Stimulated activated CD8-positive, alpha-beta memory T cell treated with anti-CD3 and anti-CD28 coated beads, Interleukin-12 subunit alpha, Interleukin-12 subunit beta, amount 100 ng/mL, for 1 hour (primary cell): Measurements from ENCODE around the gene SGCD.

Experiments
- DNase-seq: peaks from one replicate; pipeline ENCODE4 v3.0.0-alpha.2; 2020; ENCODE audit warnings: low read depth

Gene SGCD

DNA sequence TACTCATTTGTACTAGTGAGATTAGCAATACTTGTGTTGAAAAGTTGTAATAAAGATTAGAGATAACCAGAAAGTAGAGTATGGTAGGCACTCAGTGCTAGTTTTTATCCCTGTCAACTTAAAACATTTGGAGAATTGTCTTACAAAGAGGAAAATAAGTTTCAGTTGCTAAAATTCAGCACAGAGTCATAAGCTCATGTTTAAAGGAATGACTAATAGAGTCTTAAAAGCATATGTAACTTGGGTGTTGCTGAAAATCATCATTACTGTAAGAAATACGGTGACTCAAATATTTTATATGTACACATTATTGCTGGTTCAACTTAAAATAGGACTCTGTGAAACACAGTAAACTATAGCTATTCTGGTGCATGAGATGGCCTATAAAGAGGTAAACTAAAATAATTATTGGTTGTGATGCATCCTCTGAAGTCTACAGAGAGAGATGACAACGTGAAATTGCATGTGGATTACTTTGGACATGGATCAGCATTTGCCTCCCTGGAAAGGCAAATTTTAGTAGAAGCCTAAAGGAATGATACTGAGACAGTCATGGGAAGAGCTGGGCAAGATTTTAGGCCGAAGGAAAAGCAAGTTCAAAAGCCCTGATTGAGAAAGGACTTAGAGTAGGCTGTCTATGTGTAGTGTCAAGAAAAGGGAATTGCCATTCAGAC, 34.6 kb downstream of the SGCD start:
- no peak for DNase-seq

DNA sequence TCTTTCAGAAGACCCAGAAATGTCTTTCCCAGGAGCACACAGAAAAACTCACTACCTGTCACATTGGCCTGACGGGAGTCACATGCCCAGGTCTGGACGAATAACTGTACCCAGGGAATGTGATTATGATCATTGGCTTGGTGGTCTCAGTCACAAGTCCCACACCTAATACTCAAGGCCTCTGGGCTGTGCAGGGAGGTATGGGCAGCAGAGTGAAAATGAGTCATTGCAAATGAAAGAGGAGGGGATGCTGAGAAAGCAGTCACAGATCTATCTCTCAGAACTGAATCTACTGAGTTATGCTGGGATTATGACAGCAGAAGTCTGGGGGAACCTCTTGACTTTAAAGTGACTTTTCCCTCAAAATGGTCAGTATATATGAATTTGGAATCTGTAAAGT, 36.9 kb downstream of the SGCD start:
- DNase-seq = no peak

DNA sequence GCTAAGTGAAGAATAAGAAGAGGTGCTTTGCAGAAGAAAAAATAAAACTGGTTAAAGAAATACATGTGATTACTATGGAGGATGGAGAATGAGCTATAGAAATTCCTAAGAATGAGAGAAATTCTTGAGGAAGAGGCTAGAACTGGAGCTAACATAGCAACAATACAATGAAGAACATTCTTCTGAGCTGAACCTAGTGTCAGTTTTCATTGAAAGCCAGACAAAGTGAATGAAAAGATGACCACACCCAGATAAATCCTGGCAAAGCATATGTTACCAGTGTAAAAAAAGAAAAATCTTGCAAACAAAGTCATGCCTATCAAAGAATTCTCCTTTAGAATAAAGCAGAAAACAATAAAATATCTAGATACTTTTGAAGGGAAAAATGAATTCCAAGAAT, 39.6 kb downstream of the SGCD start:
- DNase-seq = no peak

DNA sequence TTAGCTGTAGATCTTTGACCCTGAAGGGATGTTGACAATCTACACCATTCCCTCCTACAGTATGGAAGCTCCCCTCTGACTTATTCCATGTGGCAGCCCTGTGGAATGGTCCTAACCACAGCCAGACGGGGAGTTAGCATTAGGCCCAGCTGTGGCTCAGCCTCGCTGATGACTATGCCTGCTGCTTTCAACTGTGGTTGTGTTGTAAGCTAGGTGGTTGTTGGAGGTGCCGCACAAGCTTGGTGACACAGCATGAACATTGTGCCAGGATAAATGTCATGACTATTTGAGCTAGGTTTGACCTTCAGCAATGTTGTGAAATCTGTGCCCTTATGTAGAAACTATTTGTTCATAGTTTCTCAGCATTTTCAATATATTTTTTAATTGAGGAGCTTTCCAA, 40.6 kb downstream of the SGCD start:
- no peak for DNase-seq

DNA sequence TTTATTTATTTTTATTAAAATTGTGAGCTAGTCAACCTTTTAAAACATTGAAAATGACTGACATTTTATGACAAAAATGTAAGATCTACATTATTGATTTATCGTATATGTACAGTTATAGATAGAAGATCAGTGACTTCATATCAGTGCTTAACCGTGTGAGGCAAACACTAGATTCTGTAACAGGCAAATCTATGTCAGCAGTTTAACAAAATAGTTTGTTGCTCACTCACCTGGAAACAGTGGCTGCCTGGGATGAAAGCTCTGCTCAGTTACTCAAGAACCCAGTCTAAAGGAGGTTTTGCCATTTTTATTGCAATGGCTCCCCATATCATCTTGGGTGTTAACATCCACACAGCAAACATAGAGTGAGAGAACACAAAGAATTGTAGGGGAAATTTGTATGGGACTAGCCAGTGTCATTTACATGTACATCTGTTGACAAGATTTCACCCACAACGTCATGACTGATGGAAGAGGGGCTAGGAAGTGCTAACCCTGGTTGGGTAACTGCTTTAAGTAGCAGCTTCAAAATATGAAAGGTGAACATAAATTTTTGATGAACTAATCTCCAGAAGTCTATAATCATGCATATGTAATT, 49.0 kb downstream of the SGCD start:
- DNase-seq = no peak

DNA sequence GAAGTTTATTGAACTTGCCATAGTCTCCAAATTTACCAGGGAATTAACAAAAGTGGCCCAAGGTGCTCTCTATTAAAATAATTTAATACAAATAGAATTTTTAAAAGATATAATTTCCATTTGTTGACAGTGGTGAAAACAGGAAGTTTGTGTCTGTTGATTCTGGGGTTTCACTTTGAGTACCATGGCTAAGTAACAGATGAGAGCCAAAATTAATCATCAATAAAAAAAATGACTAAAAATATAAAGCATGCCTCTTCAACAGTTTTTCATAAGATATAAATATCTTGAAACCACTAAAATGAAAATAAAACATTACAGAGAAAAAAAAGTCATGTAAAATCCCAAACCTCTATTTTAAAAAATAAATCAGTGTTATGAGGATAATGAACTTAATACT, 49.8 kb downstream of the SGCD start:
- no peak for DNase-seq

DNA sequence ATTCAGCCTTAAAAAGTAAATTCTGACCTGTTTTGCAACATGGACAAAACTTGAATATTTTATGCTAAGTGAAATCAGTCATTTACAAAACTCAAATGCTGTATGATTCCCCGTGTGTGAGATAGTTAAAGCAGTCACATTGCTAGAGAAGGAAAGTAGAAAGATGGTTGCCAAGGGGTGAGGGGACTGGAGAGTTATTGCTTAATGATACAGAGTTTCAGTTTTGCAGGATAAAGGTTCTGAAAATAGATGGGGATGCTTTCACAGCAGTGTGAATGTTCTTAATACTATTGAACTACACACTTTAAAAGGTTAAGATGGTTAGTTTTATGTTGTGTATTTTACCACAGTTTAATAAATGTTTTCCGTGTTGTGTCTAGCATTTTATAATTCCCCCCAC, 51.2 kb downstream of the SGCD start:
- DNase-seq = no peak

DNA sequence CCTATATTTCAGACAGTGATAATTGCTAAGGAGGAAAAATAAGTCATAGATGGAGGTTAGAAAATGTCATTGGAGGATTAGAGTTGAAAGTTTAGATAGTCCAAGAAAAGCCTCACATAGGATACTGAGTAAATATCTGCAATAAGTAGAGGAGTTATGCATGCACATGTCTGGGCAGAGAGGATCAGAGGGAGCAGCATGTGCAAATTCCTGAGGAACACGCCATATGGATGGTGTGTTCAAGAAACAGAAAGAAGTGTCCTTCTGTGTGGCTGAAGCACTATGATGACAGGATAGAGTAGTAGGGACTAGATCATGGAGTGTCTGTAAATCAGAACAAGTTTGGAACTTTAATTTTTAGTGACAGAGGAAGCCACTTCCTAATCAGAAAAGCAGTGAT, 52.2 kb downstream of the SGCD start:
- no peak for DNase-seq

DNA sequence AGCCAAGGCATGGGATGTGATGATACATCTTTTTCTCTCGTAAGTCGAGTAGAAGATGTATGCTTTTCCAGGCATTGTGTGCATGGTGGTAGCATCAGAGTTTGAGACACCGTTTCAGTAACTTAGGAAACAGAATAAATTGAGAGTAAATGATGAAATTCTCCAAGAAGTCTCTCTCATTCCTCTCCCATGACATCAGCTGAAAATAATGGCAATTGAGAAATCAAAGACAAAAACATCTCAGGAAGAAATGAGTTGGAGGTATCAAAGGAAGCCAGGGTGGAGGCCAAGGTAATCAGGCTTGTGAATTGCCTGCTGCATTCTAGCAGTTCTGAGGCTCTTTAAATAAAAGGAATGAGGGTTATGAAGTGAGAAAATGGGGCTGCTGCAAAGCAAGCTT, 53.9 kb downstream of the SGCD start:
- no peak for DNase-seq

DNA sequence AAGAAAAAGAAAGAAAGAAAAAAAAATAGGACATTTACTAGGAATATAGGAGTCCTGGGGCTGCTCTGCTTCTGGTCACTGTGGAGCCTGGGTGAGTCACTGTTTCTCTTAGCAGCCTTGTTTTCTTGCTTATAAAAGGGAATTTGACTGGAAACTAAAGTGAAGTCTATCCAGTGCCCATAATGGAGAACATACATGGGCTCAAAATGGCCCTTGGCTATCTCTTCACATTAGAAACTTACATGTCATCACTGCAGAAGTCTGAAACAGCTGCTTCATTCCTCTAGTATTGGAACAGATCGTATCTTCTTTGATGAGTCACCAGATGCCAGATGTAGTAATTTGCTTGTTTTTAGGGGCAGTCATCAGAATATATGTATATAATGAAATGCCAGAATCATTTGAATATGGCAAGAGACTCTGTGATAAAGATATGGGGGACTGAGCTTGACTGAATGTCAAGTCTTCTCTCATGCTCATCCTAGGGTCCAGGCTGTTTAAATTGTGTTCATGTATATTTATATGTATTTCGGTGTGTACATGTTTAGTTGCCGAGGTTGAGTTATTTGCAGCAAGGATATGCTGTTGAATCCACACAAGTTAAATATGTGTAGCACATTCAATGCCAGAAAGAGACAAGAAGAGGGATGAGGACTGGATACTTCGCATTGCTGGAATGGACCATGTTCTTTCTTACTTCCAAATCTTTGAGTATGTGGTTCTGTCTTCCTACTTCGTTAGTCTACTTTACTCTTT, 56.7 kb downstream of the SGCD start:
- DNase-seq = no peak

DNA sequence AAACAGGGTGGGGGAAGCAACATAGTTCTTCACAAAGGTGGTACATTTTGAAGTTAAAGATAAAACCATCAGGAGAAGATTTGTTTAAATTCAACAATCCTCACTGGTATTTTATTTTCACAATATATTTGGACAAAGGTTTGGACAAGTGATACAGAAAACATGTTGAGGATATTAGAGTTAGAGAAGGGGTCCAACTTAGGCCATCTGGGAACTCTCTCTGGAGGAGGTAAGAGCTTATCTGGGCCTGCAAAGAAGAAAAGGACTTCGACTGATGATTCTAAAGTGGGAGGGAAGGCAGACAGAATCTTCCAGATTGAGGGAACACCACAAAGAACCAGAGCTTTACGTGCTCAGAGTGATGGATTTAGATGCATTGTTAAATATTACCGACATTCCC, 58.5 kb downstream of the SGCD start:
- no peak for DNase-seq

DNA sequence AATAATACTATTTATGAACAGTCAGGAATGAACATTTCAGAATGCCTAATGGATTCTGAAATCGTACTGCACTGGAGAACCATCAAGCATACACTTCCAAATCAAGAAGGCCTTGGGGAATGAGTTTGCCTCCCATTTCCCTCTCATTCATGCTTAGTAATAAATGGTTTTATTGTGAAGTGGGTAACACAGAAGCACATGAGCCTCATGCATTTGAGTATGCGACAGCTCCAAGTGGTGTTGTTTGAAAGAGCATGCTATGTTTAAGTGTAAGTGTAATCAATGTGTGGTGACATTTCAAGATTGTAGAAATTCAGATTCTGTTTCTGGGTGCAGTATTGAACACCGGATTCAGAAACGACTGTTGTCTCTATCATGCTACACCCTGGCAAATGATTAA, 60.0 kb downstream of the SGCD start:
- DNase-seq = no peak

DNA sequence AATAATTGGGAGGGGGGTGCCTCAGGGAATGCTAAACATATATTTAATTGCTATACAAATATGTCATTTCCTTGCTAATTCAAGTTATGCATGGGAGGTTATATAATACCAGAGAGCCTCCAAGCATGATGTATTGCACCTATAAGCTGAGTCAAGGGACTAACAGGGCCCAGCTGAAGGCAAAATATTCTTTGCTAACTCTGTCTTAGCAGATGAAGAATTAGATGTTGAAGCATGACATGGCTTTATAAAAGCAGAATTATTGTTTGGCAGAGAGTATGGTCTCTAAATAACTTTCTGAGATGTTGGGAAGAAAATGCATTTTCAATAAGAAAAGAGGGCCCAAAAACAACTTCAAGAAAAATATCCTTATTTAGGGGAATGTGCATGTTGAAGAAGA, 60.4 kb downstream of the SGCD start:
- DNase-seq = no peak

DNA sequence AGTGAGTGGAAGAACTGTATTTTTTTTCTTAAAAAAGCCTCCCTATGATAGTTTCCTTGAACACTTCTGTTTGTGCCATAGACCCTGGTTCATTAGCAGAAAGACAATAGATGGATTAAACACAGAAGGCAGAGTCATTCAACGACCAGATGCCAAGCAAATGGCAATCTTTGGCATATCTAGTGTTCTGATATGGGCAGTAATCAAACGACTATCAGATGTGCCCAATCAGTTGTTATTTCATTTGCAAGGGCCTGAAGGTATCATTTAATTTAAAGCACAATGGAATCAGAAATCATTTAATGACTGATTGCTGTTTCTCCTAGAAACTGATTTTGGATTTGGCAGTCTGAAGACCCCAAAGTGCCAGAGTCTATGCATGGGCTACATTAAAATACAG, 61.3 kb downstream of the SGCD start:
- DNase-seq = no peak

DNA sequence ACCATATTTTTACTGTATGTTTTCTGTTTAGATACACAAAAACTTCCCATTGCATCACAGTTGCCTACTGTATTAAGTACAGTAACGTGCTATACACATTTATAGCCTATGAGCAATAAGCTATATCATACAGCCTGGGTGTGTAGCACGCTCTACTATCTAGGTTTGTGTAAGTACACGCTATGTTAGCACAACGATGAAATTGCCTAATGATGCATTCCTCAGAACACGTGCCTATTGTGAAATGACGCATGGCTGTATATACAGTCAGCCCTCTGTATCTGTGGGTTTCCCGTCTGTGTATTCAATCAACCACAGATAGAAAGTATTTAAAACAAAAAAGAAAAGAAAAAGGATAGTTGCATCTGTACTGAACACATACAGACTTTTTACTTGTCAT, 64.2 kb downstream of the SGCD start:
- no peak for DNase-seq

DNA sequence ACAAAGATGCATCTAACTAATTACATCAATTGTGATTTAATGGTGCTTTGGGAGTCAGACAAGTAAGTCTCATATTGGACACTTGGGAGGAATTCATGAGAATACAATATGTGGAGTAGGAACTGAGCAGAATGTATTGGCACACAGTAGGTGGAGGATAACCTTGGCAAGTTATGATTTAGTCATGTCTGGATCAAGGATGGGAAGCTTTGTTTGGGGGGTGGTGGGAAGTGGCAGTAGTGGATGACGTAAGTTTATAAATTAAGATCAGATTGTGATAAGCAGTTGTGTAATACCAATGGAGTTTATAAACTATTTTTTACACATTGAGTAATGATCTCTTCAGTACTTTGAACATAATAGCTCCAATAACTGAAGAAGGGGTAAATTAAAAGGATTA, 67.0 kb downstream of the SGCD start:
- DNase-seq = no peak

DNA sequence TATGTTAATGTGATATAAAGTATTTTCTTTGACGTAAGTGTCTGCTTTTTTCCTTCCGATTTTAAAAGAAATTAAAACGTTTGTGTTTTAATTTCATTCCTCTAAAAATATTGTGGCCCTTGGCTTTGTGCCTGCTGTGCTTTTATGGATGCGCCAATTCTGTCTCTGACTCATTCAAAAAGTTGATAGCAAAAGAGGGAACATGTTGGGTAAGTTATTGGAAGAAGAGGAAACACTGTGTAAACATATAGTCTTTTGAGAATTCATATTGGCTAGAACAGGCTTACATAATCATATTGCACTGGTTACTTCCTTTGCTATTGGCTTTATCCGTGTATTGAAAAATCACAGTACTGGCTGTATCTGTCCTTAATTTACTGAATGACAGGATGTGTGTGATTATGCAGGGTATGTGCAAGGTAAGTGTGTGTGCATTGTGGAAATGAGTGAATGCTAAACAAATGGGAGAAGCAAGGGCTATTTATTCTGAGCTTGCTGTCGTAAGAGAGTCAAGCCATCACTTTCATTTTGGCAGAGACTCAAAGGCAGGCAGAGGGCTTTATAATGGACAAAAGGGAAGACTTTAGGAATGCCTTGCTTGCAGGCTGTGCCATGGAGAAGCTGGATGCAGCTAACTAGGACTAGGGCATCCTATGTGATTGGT, 67.8 kb downstream of the SGCD start:
- DNase-seq = no peak

DNA sequence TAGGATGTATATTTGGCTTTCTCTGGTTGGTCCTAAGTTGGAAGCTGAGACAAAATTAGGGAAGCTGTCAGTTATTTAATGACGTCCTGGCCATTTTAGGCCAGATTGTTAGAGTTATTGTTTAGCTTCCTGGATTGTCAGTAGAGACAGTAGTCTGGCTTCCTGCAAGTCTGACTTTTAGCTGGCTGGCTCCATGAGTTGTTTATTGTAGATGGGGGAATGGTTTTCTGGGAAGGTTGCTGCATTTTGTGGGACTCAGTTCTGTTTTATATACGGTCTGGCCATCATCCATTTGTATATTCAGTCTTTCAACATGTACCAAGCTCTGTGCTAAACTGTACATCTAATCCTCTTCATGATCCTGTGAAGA, 68.3 kb downstream of the SGCD start:
- no peak for DNase-seq

DNA sequence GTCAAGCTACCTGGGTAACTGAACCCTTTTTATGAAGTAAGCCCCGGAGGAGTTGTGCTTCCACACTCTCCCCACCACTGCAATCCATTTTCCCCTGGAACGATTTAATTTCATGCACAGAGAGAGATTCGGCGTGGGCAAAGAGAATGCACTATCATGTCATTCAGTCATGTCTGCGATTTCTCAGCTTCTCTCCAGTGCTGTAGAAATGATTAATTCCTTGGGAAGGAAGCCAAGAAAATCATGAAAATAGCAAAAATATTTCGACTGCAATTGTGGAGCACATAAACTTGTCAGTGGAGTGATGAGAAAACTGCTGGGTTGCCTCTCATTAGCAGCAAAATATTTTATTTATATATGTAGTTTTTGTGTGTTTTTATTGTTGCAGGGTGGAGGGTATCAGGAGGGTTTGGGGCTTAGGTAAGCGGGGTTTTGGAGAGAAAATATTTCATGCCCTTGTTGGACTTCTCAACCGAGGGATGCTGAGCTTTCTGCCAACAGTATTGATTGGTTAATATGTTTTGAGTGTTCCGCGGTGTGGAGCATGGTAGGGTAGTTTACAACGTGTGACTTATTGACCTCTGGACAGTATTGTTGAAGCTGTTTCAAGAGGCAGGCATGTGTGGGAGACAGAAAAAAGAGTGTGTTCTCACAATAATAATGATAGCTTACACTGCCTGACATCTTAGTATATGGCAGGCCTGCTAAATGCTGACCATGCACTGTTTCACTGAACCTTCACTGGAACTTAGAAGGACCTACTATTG, 69.3 kb downstream of the SGCD start:
- DNase-seq = no peak

DNA sequence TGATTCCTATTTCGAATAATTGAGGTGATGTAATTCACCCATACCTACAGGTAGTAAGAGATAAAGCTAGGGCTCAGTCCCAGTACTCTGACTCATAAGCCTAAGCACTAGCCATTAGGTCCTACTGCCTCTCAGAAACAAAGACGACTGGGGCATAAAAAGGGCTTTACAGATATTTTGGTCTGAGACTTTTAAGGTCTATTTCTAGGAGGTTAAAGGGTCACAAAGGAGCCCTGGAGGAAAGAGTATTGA, 69.8 kb downstream of the SGCD start:
- no peak for DNase-seq

DNA sequence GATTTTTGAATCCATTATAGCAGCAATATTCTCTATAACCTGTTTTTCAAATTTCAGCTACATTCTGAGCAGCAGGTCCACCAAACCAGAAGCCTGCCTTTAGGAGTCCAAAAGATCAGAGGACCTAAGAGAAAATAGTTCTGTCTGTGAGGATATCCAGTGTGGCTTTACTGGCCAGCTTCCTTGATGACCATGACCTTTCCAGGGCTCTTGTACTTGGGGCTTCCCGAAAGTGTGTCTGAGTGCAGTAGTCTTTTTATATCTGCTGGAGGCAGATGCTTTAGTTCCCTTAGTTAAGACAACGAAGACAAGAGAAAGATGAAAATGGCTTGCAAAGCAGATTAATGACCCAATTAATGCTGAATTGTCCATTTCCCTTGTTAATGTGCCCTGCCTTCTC, 72.4 kb downstream of the SGCD start:
- DNase-seq = no peak

DNA sequence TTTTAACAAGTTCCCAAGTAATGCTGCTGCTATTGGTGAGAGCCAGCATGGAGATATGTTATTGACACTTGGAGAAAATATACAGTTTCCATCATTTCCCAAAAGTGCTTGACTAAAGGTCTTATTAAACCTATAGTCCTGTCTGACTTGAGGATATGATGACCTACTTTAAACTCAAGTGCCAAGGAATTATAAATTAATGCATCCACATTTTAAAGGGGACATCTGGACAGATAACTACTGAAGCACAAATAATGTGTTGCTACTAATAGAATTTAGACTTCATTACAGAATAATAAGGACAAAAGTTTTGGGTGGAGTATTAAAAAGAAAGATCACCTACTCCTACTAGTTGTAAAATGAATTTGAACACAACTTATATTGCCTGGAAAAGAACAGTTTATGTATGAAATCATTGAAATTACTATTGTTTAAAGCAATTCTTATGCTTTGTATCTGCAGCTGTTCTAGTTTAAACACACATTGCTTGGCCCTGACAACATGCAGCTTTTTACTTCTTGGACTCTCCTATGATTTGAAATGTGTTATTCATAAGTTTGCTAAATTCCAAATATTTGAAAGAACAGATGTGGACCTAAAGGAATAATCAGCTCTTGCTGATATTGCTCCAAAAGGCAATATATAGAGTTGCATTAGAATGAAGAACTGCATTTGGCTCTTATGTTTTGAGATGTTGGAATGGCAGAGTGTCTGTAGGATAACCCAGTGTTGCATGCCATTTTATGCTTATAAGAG, 73.4 kb downstream of the SGCD start:
- DNase-seq = no peak
